K562 (cell line): ENCODE data around the gene BCAP31. TPM values are rescaled to one million over a fixed set of nuclear protein-coding genes. Genes with fewer than 3 reads are reported as not detected.

ENCODE experiments used
- ATAC-seq: fragments of 200-7000 bp; cut with Tn5 transposase; 3 replicates; pipeline ENCODE4 v1.9.1; 2020; ENCODE audit warnings: moderate library complexity
- BruUV-seq: library from RNA; stranded (reverse); fragments of 400-500 nt; replicated peaks from 2 replicates; lab custom pipeline; 2021; lab: Mats Ljungman, UMichigan
- CTCF ChIA-PET: fragments of 300-600 bp; formaldehyde crosslinking; extraction: SDS; loops from one replicate; lab custom pipeline; 2021; ENCODE audit warnings: low intra/inter-chr PET ratio; lab: Yijun Ruan, JAX
- POLR2A ChIA-PET: fragments of 300-600, 350-650 bp; sonication (Branson Sonifier 250); formaldehyde crosslinking; extraction: SDS; loops from one replicate; lab custom pipeline; 2021; ENCODE audit warnings: antibody characterized with exemption, inconsistent platforms; lab: Yijun Ruan, JAX
- DNase-seq, 4 experiments: peaks; one replicate each; pipeline versions ENCODE4 v3.0.0 to v3.0.0-alpha.2; 2011 to 2018; ENCODE audit warnings: low spot score in 3 of 4, mixed read lengths in 3 of 4; ENCODE audit errors: extremely low read depth in 1 of 4
- FAIRE-seq: peaks from 2 replicates; lab custom pipeline; 2011; peaks lifted over from hg19 to GRCh38; lab: Jason Lieb, UNC
- H2AFZ ChIP-seq: 2 replicates; pipeline ENCODE4 v1.6.0; 2011; ENCODE audit warnings: low read depth, low read length, control low read depth, inconsistent platforms
- H3K27ac ChIP-seq: fragments of 200-600 bp; 3 replicates; pipeline ENCODE4 v1.8.0; 2011; ENCODE audit warnings: low read depth, mild to moderate bottlenecking, control low read depth, inconsistent platforms, low read length, moderate library complexity, mixed read lengths; ENCODE audit errors: extremely low read depth
- H3K27me3 ChIP-seq, 2 experiments: fragments of 300-600 bp in 1 of 2; 2 replicates in 1 of 2; 3 replicates in 1 of 2; pipeline versions ENCODE4 v1.6.0 to v1.8.0; 2011; ENCODE audit warnings: inconsistent platforms in 2 of 2, low read length in 2 of 2, mild to moderate bottlenecking in 1 of 2, mixed read lengths in 1 of 2, moderate library complexity in 1 of 2; ENCODE audit not compliant: control insufficient read depth in 2 of 2, insufficient read depth in 2 of 2
- H3K36me3 ChIP-seq: fragments of 300-600 bp; 3 replicates; pipeline ENCODE4 v1.8.0; 2011; ENCODE audit warnings: mild to moderate bottlenecking, low read length, inconsistent platforms; ENCODE audit not compliant: control insufficient read depth, insufficient read depth
- H3K4me1 ChIP-seq, 2 experiments: fragments of 200-600 bp in 1 of 2; replicated peaks in 1 of 2; 2 replicates in 1 of 2; 3 replicates in 1 of 2; pipeline versions ENCODE4 v1.5.1 to v1.8.0; 2011; ENCODE audit warnings: inconsistent platforms in 2 of 2, low read length in 2 of 2, mild to moderate bottlenecking in 1 of 2, mixed read lengths in 1 of 2, moderate library complexity in 1 of 2; ENCODE audit not compliant: control insufficient read depth in 2 of 2, insufficient read depth in 2 of 2
- H3K4me2 ChIP-seq: 2 replicates; pipeline ENCODE4 v1.6.1; 2011; ENCODE audit warnings: low read length, control low read depth, inconsistent platforms, mixed read lengths; ENCODE audit not compliant: insufficient read depth
- H3K4me3 ChIP-seq: fragments of 200-600 bp; sonication (generic), shearing (Covaris generic); 2 replicates; pipeline ENCODE4 v1.5.1; 2016; ENCODE audit warnings: control low read depth, inconsistent platforms
- H3K79me2 ChIP-seq: fragments of 200-600 bp; 3 replicates; pipeline ENCODE4 v1.8.0; 2011; ENCODE audit warnings: low read length, inconsistent platforms; ENCODE audit not compliant: control insufficient read depth, insufficient read depth
- H3K9ac ChIP-seq, 2 experiments: 2 replicates each; pipeline versions ENCODE4 v1.6.0 to v1.6.1; 2011; ENCODE audit warnings: low read depth in 2 of 2, low read length in 2 of 2, control low read depth in 1 of 2, inconsistent platforms in 1 of 2, mild to moderate bottlenecking in 1 of 2, mixed read lengths in 1 of 2; ENCODE audit not compliant: insufficient read depth in 1 of 2
- H3K9me1 ChIP-seq: one replicate; pipeline ENCODE4 v1.6.0; 2011; ENCODE audit warnings: inconsistent platforms, mild to moderate bottlenecking, low read length, moderate library complexity; ENCODE audit not compliant: control insufficient read depth, insufficient read depth
- H3K9me3 ChIP-seq: replicated peaks from 2 replicates; pipeline ENCODE4 v1.5.1; 2011; ENCODE audit warnings: low read depth, low read length, inconsistent platforms; ENCODE audit not compliant: control insufficient read depth, insufficient read depth
- H4K20me1 ChIP-seq: replicated peaks from 2 replicates; pipeline ENCODE4 v1.6.1; 2011; ENCODE audit warnings: low read length, inconsistent platforms, mixed read lengths; ENCODE audit not compliant: control insufficient read depth, insufficient read depth
- CBX5 ChIP-seq: IDR thresholded peaks from 2 replicates; pipeline ENCODE4 v1.6.1; 2014; ENCODE audit warnings: low read depth, borderline replicate concordance
- ID3 ChIP-seq, 2 experiments: fragments of 250-450 bp in 1 of 2; fragments of 450-650 bp in 1 of 2; sonication (Bioruptor Pico) in 1 of 2; IDR thresholded peaks; 2 replicates each; pipeline versions ENCODE4 v1.6.1 to v1.8.0; 2016 to 2021; ENCODE audit warnings: mild to moderate bottlenecking in 2 of 2, moderate library complexity in 2 of 2, missing compliant biosample characterization in 1 of 2, missing genetic modification characterization in 1 of 2
- LCOR ChIP-seq: sonication (generic); formaldehyde crosslinking; IDR thresholded peaks from 2 replicates; pipeline ENCODE4 v1.8.0; 2022; ENCODE audit warnings: mild to moderate bottlenecking, missing genetic modification reagents
- POLR2G ChIP-seq: fragments of 200-400 bp; formaldehyde crosslinking; IDR thresholded peaks from 2 replicates; pipeline ENCODE4 v1.6.1; 2017; ENCODE audit warnings: low read depth, mild to moderate bottlenecking, antibody characterized with exemption, low read length, moderate library complexity
- ZNF511 ChIP-seq: sonication (generic); formaldehyde crosslinking; IDR thresholded peaks from 2 replicates; pipeline ENCODE4 v1.8.0; 2022; ENCODE audit warnings: mild to moderate bottlenecking, missing genetic modification reagents
- WGBS: fragments of 100-300 bp; shearing (Covaris generic); methylation state at CpG from one replicate; pipeline ENCODE4 v1.1.6; 2016; ENCODE audit warnings: low coverage, mixed read lengths; ENCODE audit not compliant: insufficient coverage; ENCODE audit errors: missing lambda C conversion rate; 5-methylcytosine and 5-hydroxymethylcytosine counted together
- in situ Hi-C: fragments of 300-500 bp; cut with MboI; formaldehyde crosslinking; loops from 4 replicates; pipeline ENCODE4 v1.15.0; 2018; ENCODE audit warnings: inconsistent platforms, mixed read lengths
- intact Hi-C: fragments of 100-400 bp; cut with micrococcal nuclease; formaldehyde crosslinking; loops from 2 replicates; pipeline ENCODE4 v1.14.2; 2022
- polyA plus RNA-seq, 8 experiments: library from polyadenylated mRNA; depleted of rRNA in 4 of 8; stranded (reverse) in 5 of 8; unstranded in 3 of 8; fragments of >200 nt; fragmentation: Nextera tagmentation in 2 of 8; fragmentation: Illumina TruSeq in 1 of 8; extraction: Ambion mirVana in 2 of 8; extraction: Trizol in 1 of 8; gene quantifications; 2 replicates each; pipeline versions ENCODE4 v1.2.1 to v1.2.3, GENCODE V29; 2011 to 2014; ENCODE audit warnings: inconsistent platforms in 1 of 8, missing spikeins in 1 of 8
- total RNA-seq, 7 experiments: library from RNA; depleted of rRNA in 6 of 7; stranded (reverse); fragments of >200 nt in 6 of 7; fragmentation: Illumina TruSeq in 2 of 7; extraction: Trizol in 2 of 7; gene quantifications; 2 replicates each; pipeline versions ENCODE4 v1.2.1 to v1.2.3, GENCODE V29; 2011 to 2021; ENCODE audit warnings: low replicate concordance in 1 of 7

BCAP31 gene
- total and polyA plus RNA-seq, 9 of the 15 experiments (the other 6 are each of a cell fraction or from before 2014, with no cell fraction given), result 156 to 683 (median 188) TPM

- Histone ChIP-seq H3K27me3 (no peaks in the 10 kb centered on the region), H3K9me3 (no peaks in the 10 kb centered on the region), H4K20me1 (no peaks in the 10 kb centered on the region; the same call in 1 of the 2 replicates), H3K4me1 (peaks cover 3 to 13% of the 10 kb centered on the region in 2 experiments; a peak in 4 of 5 replicates), H3K9ac (peak overlapping the region in 1 of 2 experiments; percentile 58; a peak in 2 of 4 replicates), H3K9me1 (peaks cover 3% of the 10 kb centered on the region), H3K4me2 (no peak overlapping the region), H2AFZ (no peak overlapping the region), H3K27ac (no peak overlapping the region; the same call in 2 of the 3 replicates), H3K36me3 (peaks cover 84% of the 10 kb centered on the region; the same call in 1 of the 3 replicates), H3K4me3 (no peak overlapping the region), H3K79me2 (peaks cover 9% of the 10 kb centered on the region; the same call in 1 of the 3 replicates)
- in situ Hi-C loops (no loop called here), intact Hi-C loops (no loop called here)
- ATAC-seq (no peak), FAIRE-seq (no peak), DNase-seq (no peak)
- 96% methylated on average over 4 of the region's 9 CpGs for WGBS
- BruUV-seq, result no TSS peak
- POLR2A ChIA-PET, result no interaction called here
- peak; percentile 16; the same call in 1 of the 2 replicates for TF ChIP-seq POLR2G
- TF ChIP-seq CBX5, result no peak
- TF ChIP-seq LCOR (CRISPR knock-in tag), result no peak
- TF ChIP-seq ZNF511 (CRISPR knock-in tag), result no peak
- TF ChIP-seq ID3 (CRISPR knock-in tag; IDR thresholded peaks at IDR 0.05), result no peak
- no peak for TF ChIP-seq ID3 (tag; IDR thresholded peaks at IDR 0.05)
- CTCF ChIA-PET, result interaction anchor here (3.0 kb wide), 1 partner anchor 168 kb away, joined by 14 read pairs; no protein-coding TSS in a partner anchor
Observed at GRCh38 chrX:153706799-153707198, 17.4 kb downstream of the BCAP31 start.
